ENCODE data around the gene UPF2. TPM values are rescaled to one million over a fixed set of nuclear protein-coding genes. Genes with fewer than 3 reads are reported as not detected.
A peak's percentile ranks its signal among the peaks of the same experiment; 100 is the strongest.

Gene UPF2
- total and polyA plus RNA-seq, 2 of the 13 experiments (the other 11 are each of a cell fraction or from before 2014, with no cell fraction given), result 6.2 to 14.5 TPM

GRCh38 chr10:11874568-11875493, 167.8 kb downstream of the UPF2 start (continued):
- TF ChIP-seq ZNF775 (CRISPR knock-in tag; IDR thresholded peaks at IDR 0.05; ENCODE audit: borderline replicate concordance), result no peak
- no peak for TF ChIP-seq NPAS2 (CRISPR knock-in tag; IDR thresholded peaks at IDR 0.05; ENCODE audit: borderline replicate concordance)
- TF ChIP-seq STAT6 (CRISPR knock-in tag; IDR thresholded peaks at IDR 0.05; ENCODE audit: borderline replicate concordance), result 0 out of 2 replicates have a peak, but pooled peaks have one; percentile 78
- TF ChIP-seq ZNF567 (CRISPR knock-in tag; IDR thresholded peaks at IDR 0.05; ENCODE audit: borderline replicate concordance), result 0 out of 2 replicates have a peak, but pooled peaks have one; percentile 64
- no peak for TF ChIP-seq AHDC1 (CRISPR knock-in tag; IDR thresholded peaks at IDR 0.05; ENCODE audit: borderline replicate concordance)
- no peak for TF ChIP-seq MAFK (conservative IDR thresholded peaks at IDR 0.05 in 1 of 2, IDR thresholded peaks at IDR 0.05 in 1 of 2; ENCODE audit: low read length in 2 of 2)
- TF ChIP-seq ZNF772 (CRISPR knock-in tag; IDR thresholded peaks at IDR 0.05), result no peak
- no peak; the same call in 1 of the 2 replicates for TF ChIP-seq CCDC6 (CRISPR knock-in tag; IDR thresholded peaks at IDR 0.05)
- TF ChIP-seq TFE3 (CRISPR knock-in tag; IDR thresholded peaks at IDR 0.05), result peak; percentile 93
- peak; percentile 70; the same call in 1 of the 2 replicates for TF ChIP-seq ZFY (CRISPR knock-in tag; IDR thresholded peaks at IDR 0.05)
- 0 out of 2 replicates have a peak, but pooled peaks have one; percentile 42 for TF ChIP-seq MTF2 (CRISPR knock-in tag; IDR thresholded peaks at IDR 0.05; ENCODE audit: borderline replicate concordance)
- TF ChIP-seq ZBTB44 (CRISPR knock-in tag; IDR thresholded peaks at IDR 0.05), result no peak
- TF ChIP-seq ZNF550 (CRISPR knock-in tag; IDR thresholded peaks at IDR 0.05; ENCODE audit: borderline replicate concordance), result no peak
- no peak for TF ChIP-seq BRD4 (CRISPR knock-in tag; IDR thresholded peaks at IDR 0.05)
- TF ChIP-seq MLX (CRISPR knock-in tag; IDR thresholded peaks at IDR 0.05), result peak; percentile 66; the same call in 1 of the 2 replicates
